Lower lobe of right lung (tissue), 2 donors: Measurements from ENCODE around the gene PLCE1. TPM values are rescaled to one million over a fixed set of nuclear protein-coding genes. Genes with fewer than 3 reads are reported as not detected.

Experiments
- ATAC-seq, 2 donors: fragments of 200-7000 bp; cut with Tn5 transposase; one replicate each; pipeline ENCODE4 v1.9.1; 2020 to 2022; ENCODE audit warnings: mild to moderate bottlenecking in 2 of 2, moderate library complexity in 2 of 2
- DNase-seq: peaks from one replicate; pipeline ENCODE4 v3.0.0-alpha.2; 2020
- H3K27ac ChIP-seq: fragments of 200-600 bp; one replicate; pipeline ENCODE4 v1.8.0; 2022
- H3K27me3 ChIP-seq: fragments of 200-600 bp; one replicate; pipeline ENCODE4 v1.8.0; 2022; ENCODE audit warnings: low read depth
- H3K36me3 ChIP-seq: fragments of 200-600 bp; one replicate; pipeline ENCODE4 v1.8.0; 2022; ENCODE audit warnings: mild to moderate bottlenecking
- H3K4me1 ChIP-seq: fragments of 200-600 bp; one replicate; pipeline ENCODE4 v1.8.0; 2022
- H3K4me3 ChIP-seq: fragments of 200-600 bp; one replicate; pipeline ENCODE4 v1.8.0; 2022; ENCODE audit warnings: mild to moderate bottlenecking
- H3K9me3 ChIP-seq: fragments of 200-600 bp; one replicate; pipeline ENCODE4 v1.8.0; 2022
- intact Hi-C: fragments of 100-400 bp; cut with DNase I; formaldehyde crosslinking; loops from one replicate; pipeline ENCODE4 v1.11.0; 2022
- total RNA-seq: library from RNA; stranded (reverse); fragmentation: NEBNext Ultra II Directional; extraction: Animal tissue kit (Norgen Biotek cat#: 25700); gene quantifications from one replicate; pipeline ENCODE4 v1.2.1, GENCODE V29; 2021
- TF ChIP-seq, protein P1 (sequence below): fragments of 200-600 bp; IDR thresholded peaks from one replicate; pipeline ENCODE4 v1.8.0; 2022; ENCODE audit warnings: antibody characterized with exemption, mild to moderate bottlenecking
- donor health status: DM: no; HTN: yes; CAD: no; lungs with severe emphysema.

PLCE1 gene
- total RNA-seq, 1 donor from 2014 or later: 10.5 TPM

DNA sequence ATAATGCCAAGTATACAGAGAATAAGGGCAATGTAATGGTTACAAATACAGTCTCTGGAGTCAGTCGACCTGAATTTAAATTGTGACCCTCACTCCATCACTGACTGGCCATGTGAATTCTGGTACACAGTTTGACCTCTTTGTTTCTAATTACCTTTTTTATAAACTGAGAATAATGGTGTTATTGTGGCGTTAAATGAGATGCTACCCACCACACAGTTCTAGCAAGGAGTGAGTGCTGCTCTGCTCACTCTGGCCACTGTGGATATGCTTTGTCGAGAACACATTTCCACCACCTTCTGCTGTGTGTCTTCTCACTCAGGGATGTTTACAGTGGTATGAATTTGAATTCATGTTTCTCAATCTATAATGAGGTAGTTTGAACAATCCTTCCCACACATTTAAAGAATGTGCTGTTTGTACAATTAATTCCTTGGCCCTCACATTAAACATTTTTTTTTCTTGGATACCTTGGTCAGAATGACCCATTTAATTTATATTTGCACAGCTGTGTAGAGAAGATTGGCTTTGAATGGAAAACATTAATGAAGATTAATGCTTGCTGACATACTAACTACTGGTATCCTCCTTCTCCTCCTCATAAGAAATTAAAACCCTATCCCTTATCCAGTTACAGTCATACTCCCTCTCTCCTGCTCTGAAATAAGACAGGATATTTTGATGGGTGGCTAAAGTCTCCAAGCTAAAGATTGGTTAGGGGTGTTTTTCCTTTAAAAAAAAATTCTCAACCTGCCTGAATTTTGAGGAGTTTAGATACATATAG lies 42.4 kb downstream of the PLCE1 start:
- intact Hi-C loops: no loop called here

DNA sequence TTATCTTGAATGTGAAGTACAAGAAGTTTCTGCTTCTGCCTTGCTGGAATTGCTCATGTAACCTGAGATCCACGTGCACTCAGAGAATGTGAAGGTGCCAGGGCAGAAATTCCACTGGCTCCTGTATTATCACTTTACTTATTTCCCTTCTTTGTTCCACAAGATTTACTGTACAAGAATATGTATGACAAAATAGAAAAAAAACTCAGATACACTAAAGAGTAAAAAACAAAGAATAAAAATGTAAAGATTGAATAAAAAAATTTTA lies 43.0 kb downstream of the PLCE1 start:
- DNase-seq (no peak), ATAC-seq (no peak)
- TF ChIP-seq, protein P1, sequence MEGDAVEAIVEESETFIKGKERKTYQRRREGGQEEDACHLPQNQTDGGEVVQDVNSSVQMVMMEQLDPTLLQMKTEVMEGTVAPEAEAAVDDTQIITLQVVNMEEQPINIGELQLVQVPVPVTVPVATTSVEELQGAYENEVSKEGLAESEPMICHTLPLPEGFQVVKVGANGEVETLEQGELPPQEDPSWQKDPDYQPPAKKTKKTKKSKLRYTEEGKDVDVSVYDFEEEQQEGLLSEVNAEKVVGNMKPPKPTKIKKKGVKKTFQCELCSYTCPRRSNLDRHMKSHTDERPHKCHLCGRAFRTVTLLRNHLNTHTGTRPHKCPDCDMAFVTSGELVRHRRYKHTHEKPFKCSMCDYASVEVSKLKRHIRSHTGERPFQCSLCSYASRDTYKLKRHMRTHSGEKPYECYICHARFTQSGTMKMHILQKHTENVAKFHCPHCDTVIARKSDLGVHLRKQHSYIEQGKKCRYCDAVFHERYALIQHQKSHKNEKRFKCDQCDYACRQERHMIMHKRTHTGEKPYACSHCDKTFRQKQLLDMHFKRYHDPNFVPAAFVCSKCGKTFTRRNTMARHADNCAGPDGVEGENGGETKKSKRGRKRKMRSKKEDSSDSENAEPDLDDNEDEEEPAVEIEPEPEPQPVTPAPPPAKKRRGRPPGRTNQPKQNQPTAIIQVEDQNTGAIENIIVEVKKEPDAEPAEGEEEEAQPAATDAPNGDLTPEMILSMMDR: no peak
- H3K27ac ChIP-seq: no peak overlapping the region
- no peaks in the 10 kb centered on the region for H3K9me3 ChIP-seq
- intact Hi-C loops: no loop called here
- H3K27me3 ChIP-seq: no peaks in the 10 kb centered on the region
- no peak overlapping the region for H3K4me3 ChIP-seq
- H3K4me1 ChIP-seq: no peaks in the 10 kb centered on the region
- H3K36me3 ChIP-seq: no peaks in the 10 kb centered on the region

More for the DNA sequence above, 42.4 kb downstream of the PLCE1 start:
- no peaks in the 10 kb centered on the region for H3K36me3 ChIP-seq
- TF ChIP-seq, protein P1: no peak
- ATAC-seq (no peak), DNase-seq (no peak)
- no peaks in the 10 kb centered on the region for H3K4me1 ChIP-seq
- no peak overlapping the region for H3K27ac ChIP-seq
- H3K4me3 ChIP-seq: no peak overlapping the region
- H3K9me3 ChIP-seq: no peaks in the 10 kb centered on the region
- no peaks in the 10 kb centered on the region for H3K27me3 ChIP-seq

DNA sequence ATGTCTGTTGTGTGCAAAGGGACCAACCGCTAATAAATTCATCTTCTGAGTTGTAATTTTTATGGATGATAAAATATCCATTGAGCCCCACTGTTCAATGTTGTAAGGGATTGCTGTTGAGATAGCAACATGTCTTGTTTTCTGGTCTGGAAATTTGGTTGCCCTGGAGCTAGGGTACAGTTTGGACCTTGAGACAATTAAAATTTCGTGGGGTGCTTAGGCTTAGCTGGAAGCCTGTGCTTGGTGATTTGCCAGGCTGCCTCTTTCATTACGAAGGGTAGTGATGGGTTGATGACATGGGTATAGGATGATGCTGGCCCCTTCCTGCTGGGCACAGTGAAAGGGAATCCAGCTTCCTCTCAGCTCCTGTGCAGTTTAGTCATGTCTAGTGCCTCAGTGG lies 43.6 kb downstream of the PLCE1 start:
- TF ChIP-seq, protein P1: no peak
- no peaks in the 10 kb centered on the region for H3K4me1 ChIP-seq
- no peak overlapping the region for H3K4me3 ChIP-seq
- H3K9me3 ChIP-seq: no peaks in the 10 kb centered on the region
- no peak overlapping the region for H3K27ac ChIP-seq
- intact Hi-C loops: no loop called here
- no peaks in the 10 kb centered on the region for H3K27me3 ChIP-seq
- no peaks in the 10 kb centered on the region for H3K36me3 ChIP-seq
- ATAC-seq: no peak
- no peak for DNase-seq

DNA sequence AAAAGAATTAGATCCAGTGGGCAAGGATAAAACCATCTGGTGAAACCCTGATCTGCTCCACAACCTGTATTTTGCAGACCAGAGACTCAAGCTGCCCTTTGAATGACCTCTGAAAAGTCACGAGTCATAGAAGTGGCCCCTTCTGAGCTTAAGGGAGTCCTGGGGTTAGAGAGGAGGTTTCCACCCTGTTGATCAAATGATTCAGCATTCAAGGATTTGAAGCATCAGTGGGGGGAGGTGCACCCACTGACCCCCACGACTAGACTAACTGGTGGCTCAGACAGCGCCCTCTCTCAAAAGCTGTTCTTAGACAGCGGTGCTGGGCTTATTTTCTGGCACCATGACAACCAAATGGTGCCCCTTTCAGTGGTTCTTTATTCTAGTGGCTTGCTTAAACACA lies 44.3 kb downstream of the PLCE1 start:
- no peaks in the 10 kb centered on the region for H3K36me3 ChIP-seq
- DNase-seq (no peak), ATAC-seq (no peak)
- H3K9me3 ChIP-seq: no peaks in the 10 kb centered on the region
- TF ChIP-seq, protein P1: no peak
- intact Hi-C loops: no loop called here
- H3K4me1 ChIP-seq: no peaks in the 10 kb centered on the region
- H3K27ac ChIP-seq: no peak overlapping the region
- H3K4me3 ChIP-seq: no peak overlapping the region
- H3K27me3 ChIP-seq: no peaks in the 10 kb centered on the region

DNA sequence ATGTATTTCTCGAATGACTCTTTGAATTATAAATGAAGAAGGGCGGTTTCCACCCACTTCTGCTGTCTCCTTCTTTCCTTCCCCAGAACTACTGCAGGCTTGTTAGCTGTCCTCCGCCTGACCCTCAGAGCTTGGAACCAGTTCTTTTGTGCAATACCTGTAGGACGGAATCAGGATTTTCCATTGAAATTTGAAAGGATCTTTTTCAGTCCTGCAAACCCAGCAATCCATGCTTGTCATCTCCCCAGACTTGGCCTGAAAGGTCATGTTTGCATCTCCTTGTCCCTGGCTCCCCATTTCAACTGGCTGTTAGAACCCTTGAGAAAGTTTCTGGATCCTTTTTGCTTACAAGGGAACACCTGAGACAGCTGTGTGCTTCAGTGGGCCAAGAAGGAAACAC lies 47.5 kb downstream of the PLCE1 start:
- ATAC-seq: no peak
- DNase-seq: no peak
- H3K27me3 ChIP-seq: no peaks in the 10 kb centered on the region
- H3K36me3 ChIP-seq: no peaks in the 10 kb centered on the region
- H3K27ac ChIP-seq: no peak overlapping the region
- no peaks in the 10 kb centered on the region for H3K4me1 ChIP-seq
- intact Hi-C loops: no loop called here
- H3K4me3 ChIP-seq: no peak overlapping the region
- H3K9me3 ChIP-seq: no peaks in the 10 kb centered on the region
- TF ChIP-seq, protein P1: no peak
